A549 (cell line): ENCODE measurements around the gene KNDC1.

Source experiments
- BHLHE40 ChIP-seq: IDR thresholded peaks from 2 replicates; pipeline ENCODE4 v1.6.1; 2012; ENCODE audit warnings: low read depth, low read length, inconsistent platforms
- CEBPB ChIP-seq, 2 experiments: fragments of >200 bp in 1 of 2; sonication (Bioruptor Twin) in 1 of 2; formaldehyde crosslinking in 1 of 2; IDR thresholded peaks; 2 replicates each; pipeline ENCODE4 v1.6.1; 2012 to 2016
- CTCF ChIP-seq: fragments of >200 bp; sonication (Bioruptor Twin); formaldehyde crosslinking; IDR thresholded peaks from 3 replicates; pipeline ENCODE4 v1.5.1; 2016
- EHF ChIP-seq: fragments of 250-450 bp; sonication (Bioruptor Pico); IDR thresholded peaks from 2 replicates; pipeline ENCODE4 v1.5.0; 2020; ENCODE audit warnings: mild to moderate bottlenecking
- EHMT2 ChIP-seq: fragments of 200-600 bp; sonication (generic); IDR thresholded peaks from 2 replicates; pipeline ENCODE4 v1.6.1; 2016; ENCODE audit warnings: antibody characterized with exemption, low read depth, mild to moderate bottlenecking, moderate library complexity
- HOXB13 ChIP-seq: fragments of 250-450 bp; sonication (Bioruptor Pico); IDR thresholded peaks from 2 replicates; pipeline ENCODE4 v1.5.0; 2020; ENCODE audit warnings: low read depth, mild to moderate bottlenecking, moderate library complexity
- MAFK ChIP-seq: fragments of 450-650 bp; IDR thresholded peaks from 2 replicates; pipeline ENCODE4 v1.6.1; 2014; ENCODE audit not compliant: partially characterized antibody
- MAZ ChIP-seq: fragments of 150-350 bp; IDR thresholded peaks from 2 replicates; pipeline ENCODE4 v1.6.1; 2014; ENCODE audit warnings: antibody characterized with exemption, low read depth, low read length, borderline replicate concordance
- NR3C1 ChIP-seq: fragments of >200 bp; sonication (Bioruptor Twin); formaldehyde crosslinking; IDR thresholded peaks from 3 replicates; pipeline ENCODE4 v1.6.1; 2017
- PBX3 ChIP-seq: IDR thresholded peaks from 2 replicates; pipeline ENCODE4 v1.6.1; 2012
- POLR2A ChIP-seq: IDR thresholded peaks from 2 replicates; pipeline ENCODE4 v1.6.1; 2012; ENCODE audit warnings: mild to moderate bottlenecking, low read length
- SREBF2 ChIP-seq: fragments of 450-650 bp; IDR thresholded peaks from 2 replicates; pipeline ENCODE4 v1.6.1; 2014; ENCODE audit warnings: mild to moderate bottlenecking, moderate library complexity
- TP53 ChIP-seq: fragments of 250-450 bp; sonication (Bioruptor Pico); IDR thresholded peaks from 2 replicates; pipeline ENCODE4 v1.5.0; 2021; ENCODE audit warnings: mild to moderate bottlenecking, moderate library complexity
- ZC3H11A ChIP-seq: fragments of 450-650 bp; IDR thresholded peaks from 2 replicates; pipeline ENCODE4 v1.6.1; 2014; ENCODE audit warnings: antibody characterized with exemption, mild to moderate bottlenecking

- TF ChIP-seq CTCF (no peak), BHLHE40 (no peak), POLR2A (no peak), HOXB13 (no peak), MAFK (no peak), ZC3H11A (no peak), EHMT2 (no peak), NR3C1 (no peak), SREBF2 (no peak), TP53 (no peak), EHF (no peak), PBX3 (no peak), MAZ (no peak), CEBPB (IDR thresholded peaks at IDR 0.05) (no peak)
Observed at GRCh38 chr10:133130602-133131001, 29.4 kb upstream of the KNDC1 start.
